Activated naive CD4-positive, alpha-beta T cell treated with anti-CD3 and anti-CD28 coated beads, Interleukin-2, amount 50 U/mL, for 24 hours (primary cell): Measurements from ENCODE around the gene IFT20.
A peak's percentile ranks its signal among the peaks of the same experiment; 100 is the strongest.

Experiments used
- H3K27ac Mint-ChIP-seq: one replicate; pipeline ENCODE4 v1.8.0; 2021; ENCODE audit warnings: mild to moderate bottlenecking, mixed read lengths
- H3K27me3 Mint-ChIP-seq: one replicate; pipeline ENCODE4 v1.8.0; 2021; ENCODE audit warnings: mixed read lengths
- H3K36me3 Mint-ChIP-seq: one replicate; pipeline ENCODE4 v1.8.0; 2021; ENCODE audit warnings: mixed read lengths
- H3K4me1 Mint-ChIP-seq: one replicate; pipeline ENCODE4 v1.8.0; 2021; ENCODE audit warnings: mixed read lengths
- H3K4me3 Mint-ChIP-seq: one replicate; pipeline ENCODE4 v1.8.0; 2021; ENCODE audit warnings: mild to moderate bottlenecking, mixed read lengths
- H3K9me3 Mint-ChIP-seq: one replicate; pipeline ENCODE4 v1.8.0; 2021; ENCODE audit warnings: mixed read lengths

IFT20 gene, protein sequence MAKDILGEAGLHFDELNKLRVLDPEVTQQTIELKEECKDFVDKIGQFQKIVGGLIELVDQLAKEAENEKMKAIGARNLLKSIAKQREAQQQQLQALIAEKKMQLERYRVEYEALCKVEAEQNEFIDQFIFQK

DNA sequence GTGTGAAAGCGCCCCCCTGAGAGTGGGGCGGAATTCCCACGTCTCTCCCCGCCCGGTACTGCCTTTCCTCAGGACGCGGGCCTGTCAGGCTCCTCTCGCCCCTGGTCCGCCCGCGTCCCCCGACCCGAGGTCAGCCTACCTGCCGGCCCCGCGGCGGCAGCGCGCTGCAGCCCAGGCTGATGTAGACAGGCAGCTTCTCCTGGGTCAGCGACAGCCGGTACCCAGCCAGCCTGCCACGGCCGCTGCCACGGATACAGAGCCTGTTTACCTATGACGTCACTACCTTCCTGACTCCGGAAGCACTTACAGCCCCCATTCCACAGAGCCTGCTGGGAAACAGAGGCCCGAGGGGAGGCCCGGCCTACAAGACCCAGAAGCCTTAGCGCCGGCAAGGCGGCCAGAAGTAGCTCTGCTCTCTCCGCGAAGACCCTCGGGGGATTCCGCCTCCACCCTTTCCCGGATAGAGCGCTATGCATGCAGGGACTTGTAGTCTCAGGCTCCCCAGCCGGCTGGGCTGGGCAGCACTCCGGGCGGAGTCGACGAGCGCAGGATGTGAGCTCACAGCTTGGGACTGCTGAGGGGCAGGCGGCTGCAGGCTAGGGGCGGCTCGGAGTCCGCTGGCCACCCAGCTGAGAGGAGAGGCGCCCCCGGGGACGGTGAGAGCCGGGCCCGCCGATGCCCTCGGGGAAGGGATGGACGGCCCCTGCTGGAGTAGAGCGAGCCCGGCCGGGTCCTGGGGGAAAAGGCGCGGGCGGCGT is at the start of gene IFT20, which contains the start of gene TNFAIP1:
TSS of gene IFT20 (minus strand) at position 272 of the 758 bp plus-strand sequence. CDS start 3,487 bp downstream, outside the sequence.
TSS of gene TNFAIP1 (plus strand) at position 561 of the 758 bp plus-strand sequence. CDS start 3,761 bp downstream, outside the sequence.
- H3K27ac Mint-ChIP-seq: peak within 1 kb of the TSS; percentile 97
- no peaks in the 10 kb centered on the region for H3K27me3 Mint-ChIP-seq
- peaks cover 53% of the 10 kb centered on the region for H3K4me1 Mint-ChIP-seq
- peak within 1 kb of the TSS; percentile 99 for H3K4me3 Mint-ChIP-seq
- H3K36me3 Mint-ChIP-seq: no peaks in the 10 kb centered on the region
- no peaks in the 10 kb centered on the region for H3K9me3 Mint-ChIP-seq

DNA sequence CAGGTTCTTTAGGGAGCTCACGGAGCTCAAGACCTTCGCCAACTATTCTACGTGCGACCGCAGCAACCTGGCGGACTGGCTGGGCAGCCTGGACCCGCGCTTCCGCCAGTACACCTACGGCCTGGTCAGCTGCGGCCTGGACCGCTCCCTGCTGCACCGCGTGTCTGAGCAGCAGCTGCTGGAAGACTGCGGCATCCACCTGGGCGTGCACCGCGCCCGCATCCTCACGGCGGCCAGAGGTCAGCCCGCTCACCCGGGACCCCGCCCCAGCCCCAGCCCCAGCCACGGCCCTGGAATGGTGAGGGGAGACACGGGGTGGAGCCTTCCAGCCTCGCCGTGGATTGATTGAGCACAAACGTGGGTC is 49.7 kb upstream of the IFT20 start:
- Mint-ChIP-seq H3K27me3 (no peaks in the 10 kb centered on the region), H3K9me3 (no peaks in the 10 kb centered on the region), H3K36me3 (peaks cover 7% of the 10 kb centered on the region), H3K4me3 (peak overlapping the region; percentile 94), H3K4me1 (peaks cover 39% of the 10 kb centered on the region), H3K27ac (no peak overlapping the region)

DNA sequence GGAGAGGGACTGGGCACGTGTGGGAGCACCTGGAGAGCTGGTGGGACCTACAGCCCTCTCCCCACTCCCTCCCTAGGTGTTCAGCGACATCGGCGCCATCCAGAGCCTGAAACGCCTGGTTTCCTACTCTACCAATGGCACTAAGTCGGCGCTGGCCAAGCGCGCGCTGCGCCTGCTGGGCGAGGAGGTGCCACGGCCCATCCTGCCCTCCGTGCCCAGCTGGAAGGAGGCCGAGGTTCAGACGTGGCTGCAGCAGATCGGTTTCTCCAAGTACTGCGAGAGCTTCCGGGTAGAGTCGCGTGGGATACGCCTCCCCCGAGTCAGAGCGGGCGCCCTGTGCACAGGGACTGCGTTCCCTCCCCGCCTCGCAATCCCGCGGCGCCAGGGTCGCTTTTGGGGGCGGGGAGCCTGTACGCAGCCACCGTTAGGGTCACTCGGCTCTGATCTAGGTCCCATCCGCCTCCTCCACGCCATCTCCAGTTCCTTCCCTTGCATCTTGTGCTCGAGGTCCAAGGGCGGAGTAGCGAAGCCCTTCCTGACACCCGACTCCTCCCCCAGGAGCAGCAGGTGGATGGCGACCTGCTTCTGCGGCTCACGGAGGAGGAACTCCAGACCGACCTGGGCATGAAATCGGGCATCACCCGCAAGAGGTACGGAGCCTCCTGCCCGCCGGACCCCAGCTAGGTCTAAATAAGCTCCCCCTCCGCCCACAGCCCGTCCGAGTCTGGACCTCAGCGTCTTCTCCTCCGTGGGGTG is 49.2 kb upstream of the IFT20 start:
- peaks cover 39% of the 10 kb centered on the region for H3K4me1 Mint-ChIP-seq
- H3K27ac Mint-ChIP-seq: peak overlapping the region; percentile 76
- H3K27me3 Mint-ChIP-seq: no peaks in the 10 kb centered on the region
- H3K4me3 Mint-ChIP-seq: peak overlapping the region; percentile 94
- H3K9me3 Mint-ChIP-seq: no peaks in the 10 kb centered on the region
- H3K36me3 Mint-ChIP-seq: peaks cover 7% of the 10 kb centered on the region

DNA sequence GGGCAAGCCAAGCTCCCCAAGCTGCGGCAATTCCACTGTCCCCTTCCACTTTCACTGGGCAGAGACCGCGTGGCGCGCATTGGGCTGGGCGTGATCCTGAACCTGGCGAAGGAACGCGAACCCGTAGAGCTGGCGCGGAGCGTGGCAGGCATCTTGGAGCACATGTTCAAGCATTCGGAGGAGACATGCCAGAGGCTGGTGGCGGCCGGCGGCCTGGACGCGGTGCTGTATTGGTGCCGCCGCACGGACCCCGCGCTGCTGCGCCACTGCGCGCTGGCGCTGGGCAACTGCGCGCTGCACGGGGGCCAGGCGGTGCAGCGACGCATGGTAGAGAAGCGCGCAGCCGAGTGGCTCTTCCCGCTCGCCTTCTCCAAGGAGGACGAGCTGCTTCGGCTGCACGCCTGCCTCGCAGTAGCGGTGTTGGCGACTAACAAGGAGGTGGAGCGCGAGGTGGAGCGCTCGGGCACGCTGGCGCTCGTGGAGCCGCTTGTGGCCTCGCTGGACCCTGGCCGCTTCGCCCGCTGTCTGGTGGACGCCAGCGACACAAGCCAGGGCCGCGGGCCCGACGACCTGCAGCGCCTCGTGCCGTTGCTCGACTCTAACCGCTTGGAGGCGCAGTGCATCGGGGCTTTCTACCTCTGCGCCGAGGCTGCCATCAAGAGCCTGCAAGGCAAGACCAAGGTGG is 46.0 kb upstream of the IFT20 start:
- Mint-ChIP-seq H3K4me3 (peak overlapping the region; percentile 49), H3K4me1 (peaks cover 34% of the 10 kb centered on the region), H3K27ac (no peak overlapping the region), H3K27me3 (no peaks in the 10 kb centered on the region), H3K36me3 (peaks cover 6% of the 10 kb centered on the region), H3K9me3 (no peaks in the 10 kb centered on the region)

DNA sequence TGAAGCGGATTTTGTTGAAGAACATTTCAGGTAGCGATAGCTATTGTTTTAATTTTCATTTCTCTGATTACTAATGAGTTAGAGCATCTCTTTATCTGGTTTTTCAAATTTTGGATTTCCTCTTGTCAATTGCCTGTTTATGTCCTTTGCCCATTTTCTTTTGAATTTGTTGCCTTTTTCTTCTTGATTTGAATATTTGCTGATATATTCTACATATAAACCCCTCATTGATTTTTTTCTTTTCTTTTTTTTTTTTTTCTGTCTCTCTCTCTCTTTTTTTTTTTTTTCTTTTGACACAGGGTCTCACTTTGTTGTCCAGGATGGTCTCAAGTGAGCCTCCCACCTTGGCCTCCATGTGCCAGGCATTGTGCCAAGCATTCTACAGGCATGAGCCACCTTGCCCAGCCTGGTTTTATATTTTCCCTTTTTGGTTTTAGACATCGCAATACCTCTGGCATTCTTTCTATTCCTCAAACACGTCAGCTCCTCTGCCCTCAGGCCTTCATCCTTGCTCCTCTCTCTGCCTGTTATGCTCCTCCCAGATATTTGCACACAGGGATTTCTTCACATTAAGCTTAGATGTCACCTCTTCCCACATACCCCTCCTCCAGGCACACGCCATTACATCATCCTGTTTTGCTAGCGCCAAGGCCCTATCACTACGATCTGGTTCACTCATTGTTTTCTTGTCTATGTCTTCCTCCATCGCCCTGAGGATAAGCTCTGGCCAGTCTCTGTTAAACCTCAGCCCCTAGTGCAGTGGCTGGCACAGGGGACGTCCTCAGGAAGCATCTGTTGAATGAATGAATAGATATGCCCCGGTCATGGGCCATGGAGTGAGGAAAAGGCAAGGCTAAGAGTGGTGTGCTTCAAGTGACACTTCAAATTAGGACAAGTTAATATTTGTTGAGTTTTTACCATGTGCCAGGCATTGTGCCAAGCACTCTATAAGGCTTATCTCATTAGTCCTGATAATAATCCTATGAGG is 44.8 kb upstream of the IFT20 start:
- Mint-ChIP-seq H3K9me3 (no peaks in the 10 kb centered on the region), H3K27ac (no peak overlapping the region), H3K4me1 (peaks cover 29% of the 10 kb centered on the region), H3K4me3 (no peak overlapping the region), H3K27me3 (no peaks in the 10 kb centered on the region), H3K36me3 (peaks cover 6% of the 10 kb centered on the region)

DNA sequence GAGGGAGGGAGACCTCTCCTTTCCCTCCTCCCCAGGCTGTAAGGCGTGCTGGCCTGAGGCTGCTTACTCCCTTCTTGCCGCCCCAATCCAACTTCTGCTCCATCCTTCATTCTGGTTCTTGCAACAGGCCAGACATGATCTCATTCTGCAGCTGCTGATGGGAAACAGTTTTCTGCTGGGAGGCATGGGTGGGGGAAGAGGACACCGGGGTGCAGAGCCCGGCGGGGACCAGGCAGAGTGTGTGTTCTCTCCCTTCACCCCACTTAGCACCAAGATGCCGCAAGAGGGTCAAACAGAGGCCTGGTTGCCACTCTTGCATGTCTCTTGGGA is 37.6 kb upstream of the IFT20 start:
- H3K9me3 Mint-ChIP-seq: no peaks in the 10 kb centered on the region
- no peaks in the 10 kb centered on the region for H3K36me3 Mint-ChIP-seq
- H3K27ac Mint-ChIP-seq: peak overlapping the region; percentile 68
- peak overlapping the region; percentile 85 for H3K4me3 Mint-ChIP-seq
- peaks cover 21% of the 10 kb centered on the region for H3K4me1 Mint-ChIP-seq
- H3K27me3 Mint-ChIP-seq: no peaks in the 10 kb centered on the region

DNA sequence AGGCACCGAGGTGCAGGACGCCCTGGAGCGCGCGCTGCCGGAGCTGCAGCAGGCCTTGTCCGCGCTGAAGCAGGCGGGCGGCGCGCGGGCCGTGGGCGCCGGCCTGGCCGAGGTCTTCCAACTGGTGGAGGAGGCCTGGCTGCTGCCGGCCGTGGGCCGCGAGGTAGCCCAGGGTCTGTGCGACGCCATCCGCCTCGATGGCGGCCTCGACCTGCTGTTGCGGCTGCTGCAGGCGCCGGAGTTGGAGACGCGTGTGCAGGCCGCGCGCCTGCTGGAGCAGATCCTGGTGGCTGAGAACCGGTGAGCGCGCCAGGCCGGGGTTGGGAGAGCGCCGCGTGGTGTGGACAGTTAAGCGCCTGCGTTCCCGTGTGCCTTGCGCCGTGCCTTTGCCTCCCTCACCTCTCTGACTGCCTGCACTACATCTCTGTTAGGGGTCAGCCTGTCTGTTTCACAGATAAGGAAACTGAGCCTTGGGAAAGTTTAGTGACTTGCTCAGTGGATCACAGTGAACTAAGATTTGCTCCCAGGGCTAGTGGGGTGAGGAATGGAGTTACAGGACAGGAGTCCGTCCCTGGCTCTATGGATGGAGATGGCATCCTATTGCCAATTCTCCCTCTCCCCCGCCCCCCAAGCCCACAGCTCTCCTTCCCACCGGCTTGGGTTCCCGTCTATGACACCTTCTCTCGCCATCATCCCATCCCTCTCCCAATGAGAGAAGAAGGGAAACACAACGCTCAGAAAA is 37.1 kb upstream of the IFT20 start:
- H3K36me3 Mint-ChIP-seq: no peaks in the 10 kb centered on the region
- H3K27me3 Mint-ChIP-seq: no peaks in the 10 kb centered on the region
- peak overlapping the region; percentile 96 for H3K4me3 Mint-ChIP-seq
- H3K27ac Mint-ChIP-seq: peak overlapping the region; percentile 68
- H3K4me1 Mint-ChIP-seq: peaks cover 21% of the 10 kb centered on the region
- H3K9me3 Mint-ChIP-seq: no peaks in the 10 kb centered on the region

DNA sequence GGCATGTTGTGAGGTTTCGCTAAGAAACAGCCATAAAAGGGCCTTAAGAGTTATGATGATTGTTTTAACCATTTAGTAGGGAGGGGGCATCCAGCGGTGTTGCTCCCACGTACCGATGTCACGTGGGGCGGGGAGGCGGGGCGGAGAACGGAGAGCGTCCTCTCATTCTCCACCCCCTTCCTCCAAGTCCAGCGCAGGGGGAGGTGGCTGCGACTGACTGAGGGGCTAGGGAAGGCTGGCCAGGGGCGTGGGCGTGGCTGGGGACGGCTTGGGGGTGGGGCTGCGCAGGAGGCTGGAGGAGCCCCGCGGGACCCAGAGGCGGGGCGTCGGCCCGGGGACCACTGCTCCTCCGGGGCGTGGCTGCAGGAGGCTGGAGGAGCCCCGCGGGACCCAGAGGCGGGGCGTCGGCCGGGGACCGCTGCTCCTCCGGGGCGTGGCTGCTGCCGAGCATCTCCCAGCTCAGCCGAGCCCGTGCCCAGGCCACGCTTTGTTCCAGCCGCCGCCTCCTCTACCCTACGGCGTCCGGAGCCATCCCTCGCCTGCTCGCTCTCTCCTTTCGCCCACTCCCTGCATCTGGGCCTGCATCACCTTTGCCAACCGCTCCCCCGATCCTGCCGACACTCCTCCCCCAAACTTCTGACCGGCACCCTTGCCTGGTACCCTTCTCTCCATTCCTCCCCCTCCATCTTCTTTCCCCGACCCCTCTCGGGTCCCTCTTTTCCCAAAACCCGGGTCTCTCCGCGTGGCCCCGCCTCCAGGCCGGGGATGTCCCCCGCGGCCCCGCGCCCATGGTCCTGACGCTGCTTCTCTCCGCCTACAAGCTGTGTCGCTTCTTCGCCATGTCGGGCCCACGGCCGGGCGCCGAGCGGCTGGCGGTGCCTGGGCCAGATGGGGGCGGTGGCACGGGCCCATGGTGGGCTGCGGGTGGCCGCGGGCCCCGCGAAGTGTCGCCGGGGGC is 36.3 kb upstream of the IFT20 start, which contains the start of gene SARM1:
TSS of gene SARM1 (plus strand) at position 450 of the 958 bp plus-strand sequence. CDS start at position 789, 339 bp downstream.
- no peaks in the 10 kb centered on the region for H3K27me3 Mint-ChIP-seq
- H3K4me1 Mint-ChIP-seq: peaks cover 21% of the 10 kb centered on the region
- H3K4me3 Mint-ChIP-seq: peak within 1 kb of the TSS; percentile 96
- peak within 1 kb of the TSS; percentile 92 for H3K27ac Mint-ChIP-seq
- no peaks in the 10 kb centered on the region for H3K36me3 Mint-ChIP-seq
- no peaks in the 10 kb centered on the region for H3K9me3 Mint-ChIP-seq

DNA sequence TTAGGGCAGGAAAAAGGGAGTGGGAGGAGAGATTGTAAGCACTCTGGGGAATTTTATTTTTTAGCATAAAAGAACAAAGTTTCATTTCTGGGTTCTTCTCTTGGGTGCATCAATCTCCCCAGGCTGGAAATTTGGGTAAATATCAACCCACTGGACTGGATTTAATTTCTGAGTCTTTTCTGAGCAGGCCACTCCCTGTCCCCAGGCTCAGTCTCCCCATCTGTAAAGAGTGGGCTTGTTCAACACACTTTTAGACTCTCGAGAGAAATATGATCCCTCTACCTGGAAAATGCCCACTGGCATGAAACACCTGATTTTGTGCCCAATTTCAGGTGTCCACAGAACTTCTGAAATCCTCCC is 35.5 kb upstream of the IFT20 start:
- Mint-ChIP-seq H3K4me3 (peak overlapping the region; percentile 96), H3K4me1 (peaks cover 21% of the 10 kb centered on the region), H3K36me3 (no peaks in the 10 kb centered on the region), H3K27ac (no peak overlapping the region), H3K27me3 (no peaks in the 10 kb centered on the region), H3K9me3 (no peaks in the 10 kb centered on the region)

DNA sequence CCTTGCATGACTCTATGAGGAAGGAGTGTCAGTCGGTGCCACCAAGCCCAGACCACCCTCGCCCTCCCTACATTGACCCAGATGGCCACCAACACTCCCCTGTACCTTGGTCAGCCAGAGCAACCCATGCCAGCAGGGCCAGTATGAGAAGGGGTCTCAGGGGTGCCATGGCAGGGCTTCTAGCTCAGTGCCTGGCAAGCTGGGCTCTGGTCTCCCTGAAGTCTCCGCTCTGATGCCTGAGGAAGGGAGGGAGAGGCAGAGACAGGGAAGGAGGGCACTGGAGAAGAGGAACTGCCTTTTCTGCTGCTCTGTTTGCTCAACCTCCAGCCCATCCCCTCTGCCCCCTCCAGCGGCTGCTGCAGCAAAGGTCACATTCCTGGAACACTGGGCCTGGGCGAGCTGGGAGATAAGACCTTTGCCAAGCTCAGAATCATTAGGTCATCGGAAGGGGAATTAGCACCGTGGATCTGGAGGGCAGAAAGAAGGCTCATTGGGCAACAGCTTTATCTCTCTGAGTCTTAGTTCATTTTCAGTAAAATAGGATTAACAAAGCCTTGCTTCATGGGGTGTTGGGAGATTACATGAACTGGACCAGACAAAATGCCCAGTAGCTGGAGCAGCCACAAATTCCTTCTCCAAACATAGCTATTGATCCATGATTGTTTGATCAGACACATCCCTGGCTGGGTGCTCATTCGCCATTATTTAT is 34.9 kb upstream of the IFT20 start, which contains the start of gene VTN:
TSS of gene VTN (minus strand) at position 273 of the 709 bp plus-strand sequence. CDS start at position 169, 104 bp downstream.
- no peaks in the 10 kb centered on the region for H3K9me3 Mint-ChIP-seq
- peaks cover 21% of the 10 kb centered on the region for H3K4me1 Mint-ChIP-seq
- H3K27me3 Mint-ChIP-seq: no peaks in the 10 kb centered on the region
- peak within 1 kb of the TSS; percentile 96 for H3K4me3 Mint-ChIP-seq
- no peaks in the 10 kb centered on the region for H3K36me3 Mint-ChIP-seq
- H3K27ac Mint-ChIP-seq: peak within 1 kb of the TSS; percentile 92

DNA sequence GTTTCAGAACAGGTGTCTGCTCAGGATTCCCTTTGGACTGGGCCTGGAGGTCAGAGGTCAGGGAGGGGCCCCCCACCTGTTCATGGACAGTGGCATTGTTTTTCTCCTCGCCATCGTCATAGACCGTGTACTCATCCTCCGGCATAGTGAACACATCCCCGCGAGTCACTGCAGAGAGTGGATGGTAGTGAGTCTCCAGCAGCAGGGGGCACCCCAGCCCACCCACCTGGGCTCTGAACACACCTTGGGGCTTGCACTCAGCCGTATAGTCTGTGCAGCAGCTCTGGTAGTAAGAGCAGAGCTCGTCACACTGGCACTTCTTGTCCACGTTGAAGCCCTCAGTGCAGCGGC is 34.4 kb upstream of the IFT20 start:
- Mint-ChIP-seq H3K9me3 (no peaks in the 10 kb centered on the region), H3K27me3 (no peaks in the 10 kb centered on the region), H3K4me3 (no peak overlapping the region), H3K36me3 (no peaks in the 10 kb centered on the region), H3K27ac (no peak overlapping the region), H3K4me1 (peaks cover 18% of the 10 kb centered on the region)

DNA sequence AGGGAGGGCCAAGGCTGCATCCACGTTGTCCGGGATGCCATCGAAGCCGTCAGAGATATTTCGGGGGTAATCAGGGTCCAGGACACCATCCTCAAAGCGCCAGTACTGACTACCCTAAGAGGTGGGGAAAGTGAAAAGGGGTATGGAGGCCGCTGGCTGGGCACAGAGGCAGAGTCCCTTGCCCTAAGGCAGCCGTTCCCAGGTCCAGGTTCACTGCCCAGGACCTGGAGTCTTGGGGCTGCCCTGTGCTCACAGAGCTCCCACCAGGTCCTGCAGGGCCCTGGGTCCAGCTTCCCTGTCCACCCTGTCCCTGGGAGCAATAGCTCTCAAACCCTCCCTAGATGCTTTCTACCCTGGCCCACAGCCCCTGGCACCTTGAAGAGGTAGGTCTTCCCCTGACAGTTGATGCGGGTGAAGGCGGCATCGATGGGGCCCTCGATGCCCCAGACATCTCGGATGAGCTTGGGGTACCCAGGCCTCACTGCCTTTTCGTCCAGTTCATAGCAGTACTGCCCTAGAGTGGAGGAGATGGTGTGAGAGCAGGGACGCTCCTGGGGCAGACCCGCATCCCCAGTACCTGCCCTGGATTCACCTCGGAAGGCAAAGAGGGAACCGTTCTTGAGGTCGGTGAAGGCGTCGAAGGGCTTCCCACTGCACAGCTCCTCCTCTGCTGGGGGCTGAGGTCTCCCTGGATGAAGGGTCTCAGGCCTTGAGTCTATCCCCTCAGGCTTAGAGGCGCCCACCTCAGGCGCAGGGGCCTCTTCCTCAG is 33.8 kb upstream of the IFT20 start:
- H3K36me3 Mint-ChIP-seq: no peaks in the 10 kb centered on the region
- no peak overlapping the region for H3K27ac Mint-ChIP-seq
- no peaks in the 10 kb centered on the region for H3K27me3 Mint-ChIP-seq
- H3K9me3 Mint-ChIP-seq: no peaks in the 10 kb centered on the region
- peaks cover 18% of the 10 kb centered on the region for H3K4me1 Mint-ChIP-seq
- no peak overlapping the region for H3K4me3 Mint-ChIP-seq
